Left lung (tissue), 10 donors: ENCODE measurements around the gene RHOT1. TPM values are rescaled to one million over a fixed set of nuclear protein-coding genes. Genes with fewer than 3 reads are reported as not detected.

ENCODE experiments used
- ATAC-seq: fragments of 200-7000 bp; cut with Tn5 transposase; one replicate; pipeline ENCODE4 v1.9.1; 2020; ENCODE audit warnings: moderate library complexity
- DNase-seq, 4 donors: peaks; one replicate each; pipeline ENCODE4 v3.0.0-alpha.2; 2013 to 2020
- H3K27ac ChIP-seq, 2 donors: fragments of 200-600 bp; sonication (generic) in 1 of 2; one replicate each; pipeline versions ENCODE4 v1.5.0 to v1.8.0; 2020 to 2021
- H3K27me3 ChIP-seq, 2 donors: fragments of 200-600 bp; sonication (generic) in 1 of 2; one replicate each; pipeline versions ENCODE4 v1.5.0 to v1.8.0; 2020 to 2021
- H3K36me3 ChIP-seq, 2 donors: fragments of 200-600 bp; sonication (generic) in 1 of 2; one replicate each; pipeline versions ENCODE4 v1.5.0 to v1.8.0; 2020 to 2021
- H3K4me1 ChIP-seq, 2 donors: fragments of 200-600 bp; one replicate each; pipeline ENCODE4 v1.8.0; 2021
- H3K4me3 ChIP-seq, 2 donors: fragments of 200-600 bp; sonication (generic) in 1 of 2; one replicate each; pipeline versions ENCODE4 v1.5.0 to v1.8.0; 2020 to 2021; ENCODE audit warnings: mild to moderate bottlenecking in 1 of 2
- H3K9me3 ChIP-seq, 2 donors: fragments of 200-600 bp; sonication (generic) in 1 of 2; one replicate each; pipeline versions ENCODE4 v1.5.0 to v1.8.0; 2020 to 2021
- CTCF ChIP-seq, 2 donors: fragments of 200-600 bp; sonication (generic) in 1 of 2; IDR thresholded peaks; one replicate each; pipeline versions ENCODE4 v1.5.0 to v1.8.0; 2021; ENCODE audit warnings: antibody characterized with exemption in 2 of 2
- intact Hi-C, 2 donors: fragments of 100-400 bp; cut with DNase I; formaldehyde crosslinking; loops; one replicate each; pipeline versions ENCODE4 v1.11.2 to v1.14.2; 2022
- polyA plus RNA-seq, 6 donors: library from polyadenylated mRNA; unstranded; fragments of 120-200 nt; gene quantifications; one replicate each; pipeline ENCODE4 v1.2.1, GENCODE V29; 2013; ENCODE audit not compliant: insufficient read length in 6 of 6
- total RNA-seq, 2 donors: library from RNA; stranded (reverse); fragmentation: NEBNext Ultra II Directional; extraction: Animal tissue kit (Norgen Biotek cat#: 25700); gene quantifications; one replicate each; pipeline ENCODE4 v1.2.1, GENCODE V29; 2021
- donor health status: DM: no; HTN: yes; CAD: no.
- donor health status: DM: no; HTN: no; CAD: no.

The RHOT1 gene
- total and polyA plus RNA-seq, 8 donors, result 37.9 to 65.6 (median 58.5) TPM

GRCh38 chr17:32192379-32192778 lies 50.1 kb downstream of the RHOT1 start:
- Histone ChIP-seq H3K9me3 (no peaks in the 10 kb centered on the region), H3K36me3 (peaks cover 0 to 88% of the 10 kb centered on the region in 2 donors), H3K4me1 (no peaks in the 10 kb centered on the region), H3K27ac (no peak overlapping the region), H3K27me3 (no peaks in the 10 kb centered on the region), H3K4me3 (no peak overlapping the region)
- DNase-seq, result no peak
- intact Hi-C loops, result no loop called here
- no peak for ATAC-seq
- no peak for TF ChIP-seq CTCF (IDR thresholded peaks at IDR 0.05)

- Histone ChIP-seq H3K9me3 (no peaks in the 10 kb centered on the region), H3K27me3 (no peaks in the 10 kb centered on the region), H3K27ac (no peak overlapping the region), H3K36me3 (peaks cover 0 to 98% of the 10 kb centered on the region in 2 donors), H3K4me1 (no peaks in the 10 kb centered on the region), H3K4me3 (no peak overlapping the region)
- ATAC-seq (no peak), DNase-seq (no peak)
- intact Hi-C loops, result no loop called here
- no peak for TF ChIP-seq CTCF (IDR thresholded peaks at IDR 0.05)
These were observed 55.7 kb downstream of the RHOT1 start for GRCh38 chr17:32197987-32198386.

GRCh38 chr17:32206861-32207260 lies 64.6 kb downstream of the RHOT1 start:
- Histone ChIP-seq H3K4me1 (peaks cover 0 to 8% of the 10 kb centered on the region in 2 donors), H3K4me3 (no peak overlapping the region), H3K27ac (no peak overlapping the region), H3K27me3 (no peaks in the 10 kb centered on the region), H3K36me3 (peaks cover 0 to 93% of the 10 kb centered on the region in 2 donors), H3K9me3 (no peaks in the 10 kb centered on the region)
- no peak for DNase-seq
- ATAC-seq, result no peak
- intact Hi-C loops, result no loop called here
- TF ChIP-seq CTCF (IDR thresholded peaks at IDR 0.05), result no peak

GRCh38 chr17:32208436-32208835 lies 66.1 kb downstream of the RHOT1 start:
- no peaks in the 10 kb centered on the region for H3K27me3 ChIP-seq
- peaks cover 0 to 93% of the 10 kb centered on the region in 2 donors for H3K36me3 ChIP-seq
- intact Hi-C loops, result no loop called here
- H3K4me1 ChIP-seq, result peaks cover 0 to 8% of the 10 kb centered on the region in 2 donors
- no peak overlapping the region for H3K4me3 ChIP-seq
- ATAC-seq, result no peak
- no peak for DNase-seq
- no peak overlapping the region for H3K27ac ChIP-seq
- no peak for TF ChIP-seq CTCF (IDR thresholded peaks at IDR 0.05)
- H3K9me3 ChIP-seq, result no peaks in the 10 kb centered on the region

GRCh38 chr17:32209608-32210007 lies 67.3 kb downstream of the RHOT1 start:
- ATAC-seq, result no peak
- intact Hi-C loops, result no loop called here
- H3K4me1 ChIP-seq, result peaks cover 0 to 8% of the 10 kb centered on the region in 2 donors
- H3K36me3 ChIP-seq, result peaks cover 0 to 92% of the 10 kb centered on the region in 2 donors
- no peaks in the 10 kb centered on the region for H3K9me3 ChIP-seq
- DNase-seq, result no peak
- no peak overlapping the region for H3K27ac ChIP-seq
- no peaks in the 10 kb centered on the region for H3K27me3 ChIP-seq
- H3K4me3 ChIP-seq, result no peak overlapping the region
- TF ChIP-seq CTCF (IDR thresholded peaks at IDR 0.05), result no peak
